Stimulated activated CD4-positive, alpha-beta T cell treated with anti-CD3 and anti-CD28 coated beads, Interleukin-1b, Interleukin-23, amount 100 ng/mL, for 48 hours (primary cell): ENCODE results near the gene SP140L.
A peak's percentile ranks its signal among the peaks of the same experiment; 100 is the strongest.
"Not testable (repeated sequence)": the region's sequence is repeated elsewhere in the genome, so short reads cannot be mapped to it uniquely, and the experiment has no call there.

ENCODE experiments used
- DNase-seq: peaks from one replicate; pipeline ENCODE4 v3.0.0-alpha.2; 2020

Gene SP140L

GRCh38 chr2:230384986-230385385, 58.0 kb downstream of the SP140L start:
- no peak for DNase-seq

GRCh38 chr2:230394301-230394700, 67.3 kb downstream of the SP140L start:
- no peak for DNase-seq

DNA sequence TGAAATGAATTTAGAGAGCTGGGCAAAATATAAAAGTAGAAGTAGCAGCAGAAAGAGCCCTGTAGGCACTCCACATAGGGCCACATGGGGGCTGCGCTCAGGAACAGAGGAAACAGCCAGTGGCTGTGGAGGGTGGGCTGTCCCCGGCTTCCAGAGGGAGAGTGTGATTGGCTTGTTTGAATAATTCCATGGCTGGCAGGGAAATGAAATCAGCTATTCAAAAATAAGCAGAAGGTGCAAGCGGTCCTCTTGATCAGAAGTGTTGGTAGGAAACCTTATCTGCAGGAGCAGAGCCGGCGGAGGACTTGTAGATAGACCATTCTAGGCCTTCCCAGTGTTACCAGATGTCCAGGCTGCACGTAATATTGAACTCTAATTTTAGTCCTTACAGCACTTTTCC, 71.7 kb downstream of the SP140L start:
- not testable (repeated sequence) for DNase-seq

DNA sequence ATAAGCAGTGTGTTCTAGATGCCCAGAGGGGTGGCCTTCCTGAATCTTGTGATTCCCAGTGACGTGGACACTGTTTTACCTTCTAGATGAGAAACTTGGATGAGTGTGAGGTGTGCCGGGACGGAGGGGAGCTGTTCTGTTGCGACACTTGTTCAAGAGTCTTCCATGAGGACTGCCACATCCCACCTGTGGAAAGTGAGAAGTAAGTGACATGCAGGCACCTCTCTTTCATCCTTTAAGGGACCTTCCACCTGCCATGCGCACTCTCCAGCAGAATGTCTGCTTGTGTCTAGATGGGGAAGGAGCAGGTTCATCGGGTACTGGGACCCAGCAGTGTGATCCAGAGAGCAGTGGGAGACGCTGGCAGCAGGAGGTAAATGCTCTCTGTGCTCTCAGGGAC, 73.0 kb downstream of the SP140L start:
- DNase-seq = no peak

DNA sequence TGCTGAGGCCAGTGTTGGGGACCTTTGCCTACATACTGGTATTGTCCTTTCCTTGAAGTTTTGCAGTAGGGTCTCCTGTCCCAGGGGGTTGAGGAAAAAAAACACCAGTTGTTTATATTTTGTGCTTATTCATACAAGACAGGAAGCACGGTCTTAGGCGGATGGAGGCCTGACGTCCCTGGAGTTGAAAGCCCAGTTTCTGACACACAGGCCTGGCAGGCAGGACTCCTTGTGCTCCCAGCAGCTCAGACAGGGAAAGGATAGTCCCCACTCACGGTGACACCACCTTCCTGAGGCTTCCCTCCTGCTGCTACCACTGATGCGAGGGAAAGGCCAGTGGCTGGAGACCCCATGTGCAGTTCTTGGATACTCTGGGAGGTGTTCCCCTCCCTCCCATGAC, 73.5 kb downstream of the SP140L start:
- no peak for DNase-seq

DNA sequence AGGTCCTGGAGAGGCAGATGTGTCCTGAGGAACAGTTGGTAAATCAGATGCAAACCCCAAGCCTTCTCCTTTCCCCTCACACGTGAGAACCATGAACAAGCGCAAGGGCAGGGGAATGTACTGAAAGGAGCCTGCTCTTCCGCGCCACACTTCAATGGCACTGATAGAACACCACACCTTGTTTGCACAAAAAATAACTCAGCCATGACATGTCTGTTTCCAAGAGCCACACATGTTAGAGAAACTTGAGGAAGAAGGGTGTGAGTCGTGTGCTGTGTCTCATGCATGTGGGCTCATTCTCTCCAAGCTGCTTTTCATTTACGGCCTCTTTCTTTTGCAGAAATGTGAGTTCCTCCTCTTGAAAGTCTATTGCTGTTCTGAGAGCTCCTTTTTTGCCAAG, 74.0 kb downstream of the SP140L start:
- not testable (repeated sequence) for DNase-seq

- no peak for DNase-seq
Measured at GRCh38 chr2:230403746-230404145, 76.8 kb downstream of the SP140L start.

GRCh38 chr2:230405824-230406223, 78.8 kb downstream of the SP140L start:
- DNase-seq = no peak

DNA sequence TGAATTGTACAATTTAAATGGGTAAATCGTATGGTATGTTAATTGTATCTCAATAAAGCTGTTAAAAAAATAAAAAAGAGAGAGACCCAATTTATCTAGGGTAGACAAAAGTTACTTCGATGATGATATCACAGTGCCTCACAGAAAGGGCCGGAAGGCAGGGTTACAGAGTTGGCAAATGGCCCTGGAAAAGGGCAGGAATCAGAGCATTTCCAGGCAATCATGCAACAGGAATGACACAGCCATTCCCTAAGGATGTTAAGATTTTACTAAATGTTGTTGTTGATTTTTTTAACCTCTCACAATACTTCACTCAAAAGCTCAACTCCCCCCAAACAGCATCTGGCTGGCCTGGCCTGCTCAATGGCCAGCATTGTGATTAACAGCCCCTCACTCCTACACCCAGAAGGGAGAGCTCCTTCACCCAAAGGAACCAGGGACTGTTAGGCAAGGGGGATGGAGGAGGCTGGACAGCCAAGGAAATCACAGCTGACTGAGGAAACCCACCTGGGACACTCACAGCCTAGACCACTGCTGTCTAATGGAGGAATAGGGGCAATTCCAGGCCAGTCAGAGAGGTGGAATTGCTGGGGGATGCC, 81.3 kb downstream of the SP140L start:
- DNase-seq = no peak

- not testable (repeated sequence) for DNase-seq
Measured at GRCh38 chr2:230409316-230409715, 82.3 kb downstream of the SP140L start.

GRCh38 chr2:230410263-230410662, 83.3 kb downstream of the SP140L start:
- DNase-seq = no peak

GRCh38 chr2:230410861-230411569, 84.0 kb downstream of the SP140L start:
- no peak for DNase-seq

DNA sequence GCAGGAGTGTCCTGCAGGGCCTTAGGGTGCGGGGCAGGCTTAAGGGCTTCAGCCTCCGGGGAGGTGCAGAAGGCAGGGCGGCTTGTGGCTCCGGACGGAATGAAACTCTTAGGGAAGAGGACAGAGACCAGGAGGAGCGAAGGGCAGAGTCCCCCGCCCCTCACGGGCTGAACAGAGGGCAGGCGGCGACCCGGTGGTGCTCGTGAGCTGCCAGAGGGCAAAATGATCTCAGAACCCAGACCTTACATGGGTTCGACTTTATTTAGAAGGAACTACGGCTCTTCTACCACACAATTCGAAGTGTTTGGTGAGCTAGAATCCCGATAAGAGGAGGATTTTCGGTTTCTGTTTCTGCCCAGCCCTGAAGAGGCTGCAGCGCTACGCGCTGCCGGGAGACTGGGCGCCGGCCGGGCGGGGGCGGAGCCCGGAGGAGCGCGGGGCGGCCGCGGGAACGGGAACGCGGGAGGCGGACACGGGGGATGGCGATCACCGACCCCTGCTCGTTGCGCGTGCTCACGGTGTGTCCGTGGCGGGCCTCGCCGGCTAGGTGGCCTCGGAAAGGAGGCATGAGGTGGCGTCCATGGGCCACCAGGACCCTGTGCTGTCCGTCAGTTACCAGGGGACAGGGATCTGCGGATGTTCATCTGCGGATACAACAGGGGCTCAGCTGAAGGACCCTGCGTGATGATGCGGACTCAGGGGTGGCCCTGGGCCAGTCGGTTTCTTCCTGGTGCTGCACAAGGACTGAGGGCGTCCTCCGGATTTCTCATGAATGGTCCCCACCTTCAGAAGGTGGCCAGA, 84.8 kb downstream of the SP140L start:
- DNase-seq = peak; percentile 61

- no peak for DNase-seq
Measured at GRCh38 chr2:230412371-230412711, 85.3 kb downstream of the SP140L start.

- DNase-seq = no peak
Measured at GRCh38 chr2:230412846-230413245, 85.9 kb downstream of the SP140L start.

DNA sequence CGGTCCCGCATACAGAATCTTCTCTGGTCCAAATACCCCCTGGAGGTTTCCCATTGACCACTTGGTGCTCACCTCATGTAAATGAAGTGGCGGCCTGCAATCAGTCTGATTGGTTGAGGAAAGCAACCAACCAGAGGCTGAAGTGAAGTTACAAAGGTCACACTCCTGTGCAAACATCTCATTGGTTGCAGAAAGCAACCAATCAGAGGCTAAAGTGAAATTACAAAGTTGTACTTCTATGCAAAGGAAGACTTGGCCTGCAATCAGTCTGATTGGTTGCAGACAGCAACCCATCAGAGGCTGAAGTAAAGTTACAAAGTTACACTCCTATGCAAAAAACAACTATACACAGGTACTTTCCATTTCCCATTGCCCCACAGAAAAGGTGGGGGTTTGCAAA, 86.5 kb downstream of the SP140L start:
- DNase-seq = no peak

GRCh38 chr2:230414302-230414701, 87.3 kb downstream of the SP140L start:
- DNase-seq = no peak

DNA sequence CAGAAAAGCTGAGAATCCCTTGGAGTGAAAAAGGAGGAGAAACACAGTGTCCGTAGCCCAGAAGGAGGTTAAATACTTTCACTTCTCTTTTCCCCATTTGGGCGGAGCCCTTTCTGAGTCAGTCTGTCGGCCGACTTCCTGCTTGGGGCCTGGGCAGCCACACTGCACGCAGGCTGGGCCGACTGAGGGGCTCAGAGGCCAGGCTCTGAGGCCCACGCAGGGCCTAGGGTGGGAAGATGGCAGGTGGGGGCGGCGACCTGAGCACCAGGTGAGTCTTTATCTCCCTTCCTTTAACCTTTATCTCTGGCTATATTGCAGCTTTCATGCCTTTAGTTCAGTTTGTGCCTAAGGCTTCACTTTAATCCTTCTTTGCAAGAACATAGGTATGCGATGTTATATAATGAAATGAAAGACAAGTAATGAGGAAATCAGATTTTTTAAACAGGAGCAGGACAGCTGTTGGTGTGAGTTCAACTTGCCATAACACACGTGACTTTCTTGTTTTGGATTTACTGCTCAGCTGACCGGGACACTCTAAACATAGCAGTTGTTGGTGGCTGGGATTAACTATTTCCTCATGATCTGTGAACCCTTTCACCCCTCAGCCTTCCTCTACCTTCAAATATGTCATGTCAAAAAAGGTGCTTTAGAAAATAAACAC, 89.2 kb downstream of the SP140L start, which contains the start of gene SP100:
Gene SP100, plus strand, starts transcription at position 141 of the 661 bp plus-strand sequence. Its CDS starts 96 bp downstream, at position 237.
- peak; percentile 79 for DNase-seq

DNA sequence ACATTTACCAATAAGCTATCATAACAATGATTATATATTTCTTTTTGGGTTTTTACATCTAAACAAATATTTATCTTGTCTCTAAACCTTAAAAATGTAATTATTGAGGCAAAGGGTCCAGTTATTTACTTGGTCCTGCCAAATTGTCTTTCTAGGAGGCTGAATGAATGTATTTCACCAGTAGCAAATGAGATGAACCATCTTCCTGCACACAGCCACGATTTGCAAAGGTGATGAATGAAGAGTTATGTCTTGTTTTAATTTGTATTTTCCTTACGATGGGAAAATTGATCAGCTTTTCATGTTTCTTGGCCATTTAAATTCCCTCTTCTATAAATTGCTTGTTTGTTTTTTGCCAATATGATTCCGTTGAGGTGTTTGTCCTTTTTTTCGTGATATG, 90.4 kb downstream of the SP140L start:
- DNase-seq = no peak

- DNase-seq = no peak
Measured at GRCh38 chr2:230418341-230419016, 91.5 kb downstream of the SP140L start.

GRCh38 chr2:230419181-230419580, 92.2 kb downstream of the SP140L start:
- no peak for DNase-seq

- DNase-seq = no peak
Measured at GRCh38 chr2:230422149-230422548, 95.2 kb downstream of the SP140L start.
